ENCODE data around the gene LCK. TPM values are rescaled to one million over a fixed set of nuclear protein-coding genes. Genes with fewer than 3 reads are reported as not detected.
A peak's percentile ranks its signal among the peaks of the same experiment; 100 is the strongest.

LCK gene
- total RNA-seq, 1 experiment from 2014 or later, result 51.0 TPM

GRCh38 chr1:32329931-32330466 is 78.9 kb downstream of the LCK start:
- ChIA-PET CTCF (no interaction called here), POLR2A (no interaction called here)
- H3K27me3 Mint-ChIP-seq (ENCODE audit: low read depth), result no peaks in the 10 kb centered on the region
- no peak overlapping the region for H3K27ac Mint-ChIP-seq
- no peak for TF ChIP-seq ZNF263 (CRISPR knock-in tag; IDR thresholded peaks at IDR 0.05; ENCODE audit: low read depth)
- TF ChIP-seq FOXP1 (CRISPR knock-in tag; IDR thresholded peaks at IDR 0.05; ENCODE audit: borderline replicate concordance), result no peak
- TF ChIP-seq CBFB (CRISPR knock-in tag; IDR thresholded peaks at IDR 0.05; ENCODE audit: low read depth), result no peak
- ATAC-seq (no peak), DNase-seq (ENCODE audit: low spot score) (no peak)
- peaks cover 71% of the 10 kb centered on the region for H3K36me3 Mint-ChIP-seq
- peaks cover 29% of the 10 kb centered on the region for H3K4me1 Mint-ChIP-seq
- H3K9me3 Mint-ChIP-seq, result no peaks in the 10 kb centered on the region
- H3K4me3 Mint-ChIP-seq, result no peak overlapping the region

DNA sequence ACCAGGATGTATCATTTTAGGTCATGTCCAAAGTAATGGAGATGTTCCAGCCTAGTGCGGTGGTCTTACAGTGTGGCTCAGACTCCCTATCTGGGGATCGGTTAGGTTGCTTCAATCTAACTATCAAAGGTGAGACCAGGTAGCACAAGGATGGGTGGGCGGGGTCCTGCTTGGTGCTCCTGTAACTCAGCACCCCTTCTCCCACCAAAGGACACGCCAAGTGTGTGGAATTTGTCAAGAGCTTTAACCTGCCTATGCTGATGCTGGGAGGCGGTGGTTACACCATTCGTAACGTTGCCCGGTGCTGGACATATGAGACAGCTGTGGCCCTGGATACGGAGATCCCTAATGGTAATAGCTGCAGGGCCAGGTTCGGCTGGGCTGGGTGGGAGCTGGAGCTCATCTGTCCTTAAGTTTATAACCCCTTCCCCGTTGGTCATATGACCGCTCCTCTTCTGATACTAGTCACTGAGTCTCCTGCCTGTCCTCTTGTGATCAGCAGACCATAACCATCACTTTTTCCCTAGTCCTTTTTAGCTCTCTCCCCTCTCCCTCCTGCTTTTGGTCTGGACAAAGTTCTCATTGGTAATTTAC is 79.6 kb downstream of the LCK start:
- Mint-ChIP-seq H3K4me1 (peaks cover 29% of the 10 kb centered on the region), H3K36me3 (peaks cover 65% of the 10 kb centered on the region), H3K9me3 (no peaks in the 10 kb centered on the region), H3K27me3 (ENCODE audit: low read depth) (no peaks in the 10 kb centered on the region), H3K4me3 (no peak overlapping the region), H3K27ac (no peak overlapping the region)
- POLR2A ChIA-PET, result interaction anchor here (1.4 kb wide), 1 partner anchor 82 kb away, joined by 5 read pairs; no protein-coding TSS in a partner anchor
- CTCF ChIA-PET, result interaction anchor here (3.0 kb wide), 1 partner anchor 115 kb away, joined by 16 read pairs; no protein-coding TSS in a partner anchor
- TF ChIP-seq NFATC4 (CRISPR knock-in tag; IDR thresholded peaks at IDR 0.05) (0 out of 2 replicates have a peak, but pooled peaks have one; percentile 39), RORB (CRISPR knock-in tag; IDR thresholded peaks at IDR 0.05) (no peak), NR3C1 (CRISPR knock-in tag; conservative IDR thresholded peaks at IDR 0.05; ENCODE audit: low read depth) (no peak)
- ATAC-seq, result no peak
- no peak for DNase-seq (ENCODE audit: low spot score)

DNA sequence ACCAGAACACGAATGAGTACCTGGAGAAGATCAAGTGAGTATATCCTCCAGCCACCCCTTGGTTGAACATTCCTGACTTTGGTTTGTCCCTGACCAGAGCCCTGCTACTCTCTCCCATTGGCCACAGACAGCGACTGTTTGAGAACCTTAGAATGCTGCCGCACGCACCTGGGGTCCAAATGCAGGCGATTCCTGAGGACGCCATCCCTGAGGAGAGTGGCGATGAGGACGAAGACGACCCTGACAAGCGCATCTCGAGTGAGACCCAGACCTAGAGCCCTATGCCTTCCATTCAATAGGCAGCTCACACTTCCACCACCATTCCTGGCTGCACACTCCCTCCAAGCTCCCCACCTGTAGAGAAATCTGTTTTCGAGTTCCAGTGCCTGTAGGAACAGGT is 80.5 kb downstream of the LCK start:
- Mint-ChIP-seq H3K9me3 (no peaks in the 10 kb centered on the region), H3K4me1 (peaks cover 29% of the 10 kb centered on the region), H3K27ac (peak overlapping the region; percentile 94), H3K27me3 (ENCODE audit: low read depth) (no peaks in the 10 kb centered on the region), H3K36me3 (peaks cover 61% of the 10 kb centered on the region), H3K4me3 (no peak overlapping the region)
- ATAC-seq (no peak), DNase-seq (ENCODE audit: low spot score) (no peak)
- ChIA-PET CTCF (interaction anchor here (1.1 to 3.0 kb wide), 3 partner anchors 10 to 116 kb away, joined by 5 to 16 read pairs (median 5); no protein-coding TSS in a partner anchor), POLR2A (interaction anchor here (0.6 to 1.8 kb wide), 6 partner anchors 9 to 382 kb away, joined by 3 to 9 read pairs (median 4); no protein-coding TSS in a partner anchor)
- no peak for TF ChIP-seq ATF1 (CRISPR knock-in tag; IDR thresholded peaks at IDR 0.05)
- no peak for TF ChIP-seq ZSCAN18 (CRISPR knock-in tag; IDR thresholded peaks at IDR 0.05)
- TF ChIP-seq SMAD3 (CRISPR knock-in tag; IDR thresholded peaks at IDR 0.05; ENCODE audit: borderline replicate concordance), result no peak
- TF ChIP-seq NFATC4 (CRISPR knock-in tag; IDR thresholded peaks at IDR 0.05), result 0 out of 2 replicates have a peak, but pooled peaks have one; percentile 35

DNA sequence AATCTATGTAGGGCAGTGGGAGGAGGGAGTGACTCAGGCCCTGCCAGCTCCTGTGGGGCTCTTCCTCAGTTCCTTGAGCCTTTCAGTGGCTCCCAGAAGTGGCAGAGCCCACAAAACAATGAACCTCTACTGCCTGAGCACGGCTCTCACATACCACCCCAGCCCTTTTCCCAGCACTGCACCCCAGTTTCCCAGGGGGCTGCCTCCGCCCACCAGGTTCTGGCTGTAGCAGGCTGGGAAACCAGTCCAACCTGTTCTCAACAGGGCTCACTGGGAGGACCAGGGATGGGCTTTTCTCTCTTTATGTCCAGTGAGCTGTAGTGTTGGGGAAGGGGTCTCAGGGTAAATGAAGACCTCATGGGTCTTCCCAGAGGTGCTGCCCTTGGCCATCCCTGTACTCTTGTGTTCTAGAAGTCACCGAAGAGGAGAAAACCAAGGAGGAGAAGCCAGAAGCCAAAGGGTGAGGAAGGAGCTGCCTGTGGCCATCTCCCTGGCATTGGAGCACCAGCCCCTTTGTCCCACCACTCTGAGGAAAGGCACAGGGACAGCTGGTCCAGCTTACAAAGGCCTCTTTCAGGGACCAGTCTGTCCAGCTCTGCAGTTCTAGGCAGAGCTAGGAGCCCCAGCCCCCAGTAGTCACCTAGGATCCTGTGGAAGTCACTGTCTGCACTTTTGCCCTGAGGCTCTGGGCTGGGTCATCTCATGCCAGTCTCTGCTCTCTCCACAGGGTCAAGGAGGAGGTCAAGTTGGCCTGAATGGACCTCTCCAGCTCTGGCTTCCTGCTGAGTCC is 81.4 kb downstream of the LCK start:
- DNase-seq (ENCODE audit: low spot score) (peak; percentile 47), ATAC-seq (peak; percentile 6)
- peaks cover 6% of the 10 kb centered on the region; the same call in 1 of the 2 replicates for H3K27me3 Mint-ChIP-seq (ENCODE audit: low read depth)
- POLR2A ChIA-PET, result interaction anchor here (0.6 to 1.9 kb wide), 11 partner anchors 10 to 382 kb away, joined by 3 to 9 read pairs (median 3); partner anchors contain the start of gene BSDC1
- H3K4me3 Mint-ChIP-seq, result no peak overlapping the region; the same call in 1 of the 2 replicates
- peaks cover 36% of the 10 kb centered on the region for H3K4me1 Mint-ChIP-seq
- H3K36me3 Mint-ChIP-seq, result peaks cover 54% of the 10 kb centered on the region
- no peaks in the 10 kb centered on the region for H3K9me3 Mint-ChIP-seq
- CTCF ChIA-PET, result interaction anchor here (0.6 to 3.0 kb wide), 8 partner anchors 11 to 117 kb away, joined by 3 to 16 read pairs (median 4); partner anchors contain the start of gene FAM229A
- peak overlapping the region; percentile 94 for H3K27ac Mint-ChIP-seq
- TF ChIP-seq EMX1 (CRISPR knock-in tag; IDR thresholded peaks at IDR 0.05), result peak; percentile 87; the same call in 1 of the 2 replicates
- no peak for TF ChIP-seq FOXP1 (CRISPR knock-in tag; IDR thresholded peaks at IDR 0.05; ENCODE audit: borderline replicate concordance)
- TF ChIP-seq SOX15 (CRISPR knock-in tag; IDR thresholded peaks at IDR 0.05), result no peak
- TF ChIP-seq GTF2I (CRISPR knock-in tag; conservative IDR thresholded peaks at IDR 0.05), result no peak
- no peak for TF ChIP-seq TEAD4 (CRISPR knock-in tag; IDR thresholded peaks at IDR 0.05)
- no peak for TF ChIP-seq GABPB1 (CRISPR knock-in tag; IDR thresholded peaks at IDR 0.05)
- no peak for TF ChIP-seq ZNF317 (CRISPR knock-in tag; IDR thresholded peaks at IDR 0.05; ENCODE audit: borderline replicate concordance, low read depth)
- no peak for TF ChIP-seq SMAD4 (CRISPR knock-in tag; IDR thresholded peaks at IDR 0.05)
- TF ChIP-seq, protein P1, sequence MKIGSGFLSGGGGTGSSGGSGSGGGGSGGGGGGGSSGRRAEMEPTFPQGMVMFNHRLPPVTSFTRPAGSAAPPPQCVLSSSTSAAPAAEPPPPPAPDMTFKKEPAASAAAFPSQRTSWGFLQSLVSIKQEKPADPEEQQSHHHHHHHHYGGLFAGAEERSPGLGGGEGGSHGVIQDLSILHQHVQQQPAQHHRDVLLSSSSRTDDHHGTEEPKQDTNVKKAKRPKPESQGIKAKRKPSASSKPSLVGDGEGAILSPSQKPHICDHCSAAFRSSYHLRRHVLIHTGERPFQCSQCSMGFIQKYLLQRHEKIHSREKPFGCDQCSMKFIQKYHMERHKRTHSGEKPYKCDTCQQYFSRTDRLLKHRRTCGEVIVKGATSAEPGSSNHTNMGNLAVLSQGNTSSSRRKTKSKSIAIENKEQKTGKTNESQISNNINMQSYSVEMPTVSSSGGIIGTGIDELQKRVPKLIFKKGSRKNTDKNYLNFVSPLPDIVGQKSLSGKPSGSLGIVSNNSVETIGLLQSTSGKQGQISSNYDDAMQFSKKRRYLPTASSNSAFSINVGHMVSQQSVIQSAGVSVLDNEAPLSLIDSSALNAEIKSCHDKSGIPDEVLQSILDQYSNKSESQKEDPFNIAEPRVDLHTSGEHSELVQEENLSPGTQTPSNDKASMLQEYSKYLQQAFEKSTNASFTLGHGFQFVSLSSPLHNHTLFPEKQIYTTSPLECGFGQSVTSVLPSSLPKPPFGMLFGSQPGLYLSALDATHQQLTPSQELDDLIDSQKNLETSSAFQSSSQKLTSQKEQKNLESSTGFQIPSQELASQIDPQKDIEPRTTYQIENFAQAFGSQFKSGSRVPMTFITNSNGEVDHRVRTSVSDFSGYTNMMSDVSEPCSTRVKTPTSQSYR (CRISPR knock-in tag; IDR thresholded peaks at IDR 0.05), result peak; percentile 38; the same call in 1 of the 2 replicates
- no peak for TF ChIP-seq ZNF219 (CRISPR knock-in tag; IDR thresholded peaks at IDR 0.05; ENCODE audit: borderline replicate concordance)
- peak; percentile 76; the same call in 1 of the 2 replicates for TF ChIP-seq PRRX2 (CRISPR knock-in tag; IDR thresholded peaks at IDR 0.05)
- peak; percentile 87 for TF ChIP-seq ZNF671 (CRISPR knock-in tag; IDR thresholded peaks at IDR 0.05)
- TF ChIP-seq ZNF416 (CRISPR knock-in tag; IDR thresholded peaks at IDR 0.05), result peak; percentile 73; the same call in 1 of the 2 replicates
- TF ChIP-seq MXD4 (CRISPR knock-in tag; IDR thresholded peaks at IDR 0.05; ENCODE audit: borderline replicate concordance), result no peak
- TF ChIP-seq NFATC4 (CRISPR knock-in tag; IDR thresholded peaks at IDR 0.05), result 0 out of 2 replicates have a peak, but pooled peaks have one; percentile 35
- no peak; the same call in 1 of the 2 replicates for TF ChIP-seq CREM (CRISPR knock-in tag; IDR thresholded peaks at IDR 0.05)
